Activated T-helper 9 cell treated with anti-CD3 and anti-CD28 coated beads, Interleukin-2, amount 50 U/mL, for 16 hours (primary cell): ENCODE results near the gene MXRA7.
A peak's percentile ranks its signal among the peaks of the same experiment; 100 is the strongest.

Experiments
- DNase-seq: peaks from one replicate; pipeline ENCODE4 v3.0.0-alpha.2; 2020; ENCODE audit warnings: low read depth

The MXRA7 gene

DNA sequence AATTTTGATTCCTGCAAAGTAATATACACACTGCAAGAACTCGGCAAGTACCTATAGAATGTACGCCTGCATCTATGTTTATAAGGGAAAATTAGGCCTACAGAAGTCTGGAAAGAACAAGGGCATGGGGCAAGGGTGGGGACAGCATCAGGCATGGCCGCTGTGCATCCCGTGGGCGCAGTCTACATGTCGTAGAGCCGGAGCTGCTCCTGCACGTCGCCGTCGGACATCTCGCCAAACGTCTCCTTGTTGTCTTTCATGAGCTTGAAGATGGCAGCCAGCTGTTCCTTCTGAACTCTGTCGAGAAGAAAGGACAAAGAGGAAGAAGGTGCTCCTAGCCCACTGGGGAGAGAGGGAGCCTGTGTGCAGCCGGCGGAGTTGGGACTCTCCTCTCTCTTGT, 33.4 kb downstream of the MXRA7 start:
- DNase-seq: no peak

GRCh38 chr17:76676629-76677028, 34.1 kb downstream of the MXRA7 start:
- no peak for DNase-seq

GRCh38 chr17:76675648-76676047, 35.1 kb downstream of the MXRA7 start:
- DNase-seq: no peak

- no peak for DNase-seq
These were observed 36.2 kb downstream of the MXRA7 start for GRCh38 chr17:76674600-76674999.

DNA sequence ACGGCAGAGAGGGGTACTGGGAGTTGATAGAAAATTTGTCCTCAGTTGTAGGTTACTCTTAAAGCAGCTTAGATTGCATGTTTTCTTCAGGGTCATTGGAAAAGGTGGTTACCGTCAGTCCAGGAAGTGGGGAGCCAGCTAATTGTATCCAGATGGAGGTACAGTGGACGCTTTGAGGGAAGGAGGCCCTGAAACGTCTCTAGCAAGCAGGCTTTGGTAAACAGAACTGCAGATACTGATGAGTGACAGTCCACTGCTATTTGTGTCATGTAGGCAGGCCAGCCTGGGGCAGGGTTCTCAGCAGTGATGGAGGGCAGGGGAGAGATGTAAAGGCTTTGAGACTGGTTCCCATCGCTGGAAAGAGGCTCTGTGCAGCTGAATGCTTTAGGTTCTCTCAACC, 37.0 kb downstream of the MXRA7 start:
- no peak for DNase-seq

GRCh38 chr17:76672892-76673291, 37.9 kb downstream of the MXRA7 start:
- no peak for DNase-seq

GRCh38 chr17:76672270-76672851, 38.4 kb downstream of the MXRA7 start:
- no peak for DNase-seq

DNA sequence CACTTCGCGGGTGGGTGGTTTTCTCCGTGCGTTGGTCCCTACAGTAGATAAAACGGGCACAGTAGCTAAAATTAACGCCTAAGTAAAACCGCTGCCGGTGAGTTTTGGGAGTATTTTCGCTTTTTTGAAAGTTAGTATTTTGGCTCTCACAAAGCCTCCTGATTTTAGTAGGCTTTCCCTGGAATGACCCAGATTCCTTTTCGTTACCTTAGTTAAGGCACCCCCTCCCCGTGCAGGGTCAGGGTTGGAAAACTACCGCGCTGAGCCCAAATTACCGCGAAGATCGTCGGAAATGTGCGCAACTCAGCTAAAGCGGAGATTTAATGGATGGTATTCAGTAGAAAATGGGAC, 38.9 kb downstream of the MXRA7 start:
- DNase-seq: no peak

DNA sequence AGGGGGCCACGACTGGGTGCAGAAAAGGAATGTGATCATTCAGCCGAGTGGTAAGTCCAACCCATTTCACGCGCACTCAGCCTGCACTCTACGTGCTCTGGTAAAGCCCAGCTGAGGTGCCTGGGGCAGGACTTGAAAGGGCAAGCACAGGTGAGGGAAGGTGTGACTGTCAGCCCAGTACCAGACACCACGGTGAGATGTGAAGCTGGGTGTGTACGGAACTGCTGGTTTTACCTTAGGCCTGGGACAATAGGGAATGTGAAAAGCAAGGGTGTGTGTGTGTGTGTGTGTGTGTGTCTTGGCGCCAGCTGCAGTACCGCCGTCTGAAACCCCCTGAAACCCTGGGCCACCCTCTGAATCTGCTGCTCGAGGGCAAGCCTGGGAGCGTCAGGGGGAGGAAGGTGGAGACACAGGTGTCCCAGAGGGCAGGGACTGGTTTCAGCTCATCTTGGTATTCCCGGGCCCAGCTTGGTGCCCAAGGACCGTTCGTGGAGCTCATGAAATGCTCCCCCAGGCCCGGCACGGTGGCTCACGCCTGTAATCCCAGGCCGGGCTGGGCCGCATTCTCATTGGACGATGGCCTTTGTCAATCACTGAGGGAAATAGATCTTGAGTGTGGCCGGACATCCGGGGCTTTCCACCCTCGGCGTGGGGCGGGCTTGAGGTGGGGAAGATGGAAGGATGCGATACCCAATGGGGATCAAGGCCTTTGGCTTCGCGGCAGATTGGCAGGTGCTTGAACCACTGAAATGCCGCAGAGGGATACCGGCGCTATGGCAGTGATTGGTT, 39.4 kb downstream of the MXRA7 start:
- DNase-seq: peak; percentile 99

DNA sequence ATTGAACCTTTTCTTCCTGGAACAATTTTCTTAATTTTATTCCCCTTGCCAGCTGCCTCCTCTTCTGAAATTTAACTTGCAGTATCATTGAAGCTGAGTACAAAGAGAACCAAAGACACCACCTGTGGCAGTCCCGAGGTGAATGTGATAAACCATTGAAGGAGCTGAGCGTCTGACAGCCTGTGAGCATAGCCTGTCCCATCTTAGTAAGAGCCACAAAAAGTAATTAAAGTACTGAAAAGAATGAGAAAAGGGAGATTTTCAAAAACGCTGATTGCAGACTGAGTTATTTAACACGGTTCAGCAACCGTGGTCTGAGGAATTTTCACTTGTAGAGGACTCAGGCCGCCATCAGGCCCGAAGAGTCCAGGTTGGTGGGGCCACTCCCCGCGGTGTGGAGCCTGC, 40.0 kb downstream of the MXRA7 start:
- DNase-seq: no peak

- DNase-seq: no peak
These were observed 40.6 kb downstream of the MXRA7 start for GRCh38 chr17:76670020-76670717.

DNA sequence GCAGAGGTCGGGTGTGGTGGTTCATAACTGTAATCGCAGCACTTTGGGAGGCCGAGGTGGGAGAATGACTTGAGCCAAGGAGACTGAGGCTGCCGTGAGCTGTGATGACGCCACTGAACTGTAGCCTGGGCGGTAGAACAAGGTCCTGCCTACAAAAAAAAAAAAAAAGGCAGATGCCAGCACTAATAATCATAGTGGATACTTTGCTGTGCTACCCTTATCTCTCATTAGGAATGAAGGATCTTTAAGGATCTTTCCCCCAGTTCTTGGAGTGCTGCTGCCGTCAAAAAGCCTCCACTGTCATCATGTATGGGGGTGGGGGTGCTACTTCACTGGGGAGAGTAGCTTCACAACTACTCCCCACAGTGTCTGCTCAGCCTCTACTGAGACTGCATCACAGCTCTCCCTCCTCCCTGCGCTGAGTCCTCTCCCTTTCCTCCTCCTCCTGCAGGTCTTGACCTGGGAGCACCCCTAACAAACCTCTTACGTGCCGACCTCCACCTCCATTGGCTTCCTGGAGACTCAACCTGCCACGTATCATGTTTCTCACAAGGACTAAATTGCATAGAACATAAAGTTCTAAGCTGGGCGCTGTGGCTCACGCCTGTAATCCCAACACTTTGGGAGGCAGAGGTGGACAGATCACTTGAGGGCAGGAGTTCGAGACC, 42.8 kb downstream of the MXRA7 start:
- no peak for DNase-seq

- no peak for DNase-seq
These were observed 43.3 kb downstream of the MXRA7 start for GRCh38 chr17:76667491-76667755.

DNA sequence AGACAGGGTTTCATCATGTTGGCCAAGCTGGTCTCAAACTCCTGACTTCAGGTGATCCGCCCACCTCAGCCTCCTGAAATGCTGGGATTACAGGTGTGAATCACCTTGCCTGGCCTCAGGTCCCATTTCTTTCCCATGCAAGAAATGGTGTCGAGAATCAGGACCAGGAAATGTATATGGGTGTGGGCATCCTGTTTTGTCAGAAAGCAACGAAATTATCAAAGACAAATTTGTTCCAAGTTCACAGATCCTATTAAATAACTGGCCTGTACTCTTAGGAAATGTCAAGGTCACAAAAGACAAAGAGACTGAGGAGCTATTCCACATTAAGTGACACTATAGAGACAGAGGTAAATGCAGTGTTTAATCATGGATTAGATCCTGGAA, 50.1 kb downstream of the MXRA7 start:
- no peak for DNase-seq

- no peak for DNase-seq
These were observed 50.7 kb downstream of the MXRA7 start for GRCh38 chr17:76659928-76660655.

- DNase-seq: no peak
These were observed 52.5 kb downstream of the MXRA7 start for GRCh38 chr17:76658242-76658662.

DNA sequence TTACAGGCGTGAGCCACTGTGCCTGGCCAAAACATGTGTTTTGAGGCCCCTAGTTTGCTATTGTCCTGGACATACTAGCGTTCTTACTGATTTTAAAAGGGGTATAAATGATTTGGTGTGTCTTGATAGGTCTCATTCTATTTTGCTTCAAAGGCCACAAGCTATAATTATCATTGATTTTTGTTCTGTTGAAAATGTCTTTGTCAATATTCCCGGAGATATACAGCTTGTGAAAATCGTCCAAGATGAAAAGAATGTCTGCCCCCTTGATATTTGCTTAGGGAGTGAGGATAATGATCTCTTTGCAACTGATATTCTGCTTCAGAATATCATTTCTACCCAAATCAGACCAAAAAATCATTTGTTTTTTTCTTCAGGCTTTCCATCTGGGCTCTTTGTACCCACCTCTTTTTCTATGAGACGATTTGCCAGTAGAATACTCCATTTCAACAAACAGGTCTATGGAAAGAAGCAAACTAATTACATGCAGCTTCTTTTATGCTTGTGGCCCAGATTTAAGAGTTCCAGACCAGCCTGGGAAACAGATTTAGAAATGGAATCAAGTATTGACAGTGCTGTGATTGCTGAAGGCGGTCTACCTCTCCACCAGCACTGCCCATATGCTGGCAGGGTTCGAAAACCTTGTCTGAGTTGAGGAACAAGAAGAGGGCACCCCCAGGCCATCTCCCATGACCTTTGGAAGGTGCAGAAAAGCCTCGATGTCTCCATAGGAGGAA, 53.1 kb downstream of the MXRA7 start:
- DNase-seq: no peak

- DNase-seq: no peak
These were observed 56.4 kb downstream of the MXRA7 start for GRCh38 chr17:76654408-76654807.

GRCh38 chr17:76650504-76650903, 60.3 kb downstream of the MXRA7 start:
- DNase-seq: no peak

DNA sequence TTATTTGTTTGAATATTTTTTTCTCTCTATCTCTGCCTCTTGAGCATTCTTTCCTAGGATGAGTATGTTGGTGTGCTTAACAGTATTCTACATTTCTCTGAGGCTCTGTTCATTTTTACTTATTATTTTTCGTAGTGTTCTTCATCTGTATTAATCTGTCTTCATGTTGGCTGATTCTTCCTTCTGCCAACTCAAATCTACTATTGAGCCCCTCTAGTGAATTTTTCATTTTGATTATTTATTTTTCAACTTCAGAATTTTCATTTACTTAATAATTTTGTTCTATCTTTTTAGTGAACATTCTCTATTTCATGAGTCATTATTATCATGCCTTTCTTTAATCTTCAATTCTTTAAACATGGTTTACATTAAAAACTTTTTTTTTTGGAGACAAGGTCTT, 64.1 kb downstream of the MXRA7 start:
- DNase-seq: no peak

GRCh38 chr17:76645481-76645880, 65.3 kb downstream of the MXRA7 start:
- DNase-seq: no peak

DNA sequence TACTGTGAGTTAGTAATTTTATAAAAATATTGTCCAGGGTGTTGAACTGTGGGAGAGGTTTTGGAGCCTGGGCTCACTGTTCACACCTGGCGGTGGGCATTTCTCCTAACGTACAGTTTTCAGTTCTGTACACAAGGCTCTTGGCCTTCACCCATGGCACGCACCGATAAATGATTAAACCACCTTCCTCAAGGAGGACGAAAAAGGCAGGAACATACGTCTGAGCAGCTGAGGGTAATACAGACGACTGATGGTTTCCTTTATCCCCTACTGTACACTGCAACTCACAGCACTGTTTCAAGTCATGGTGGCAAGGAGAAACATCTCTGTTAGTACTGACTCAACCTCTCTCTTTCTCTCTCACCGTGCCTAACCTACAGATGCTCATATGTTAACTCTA, 65.8 kb downstream of the MXRA7 start:
- no peak for DNase-seq
